EH (cell line): ENCODE data around the gene MYO19.
A peak's percentile ranks its signal among the peaks of the same experiment; 100 is the strongest.
"Not testable (repeated sequence)": the region's sequence is repeated elsewhere in the genome, so short reads cannot be mapped to it uniquely, and the experiment has no call there.

ENCODE experiments used
- DNase-seq: peaks from one replicate; pipeline ENCODE4 v3.0.0-alpha.2; 2015; ENCODE audit warnings: low read depth

MYO19 gene

DNA sequence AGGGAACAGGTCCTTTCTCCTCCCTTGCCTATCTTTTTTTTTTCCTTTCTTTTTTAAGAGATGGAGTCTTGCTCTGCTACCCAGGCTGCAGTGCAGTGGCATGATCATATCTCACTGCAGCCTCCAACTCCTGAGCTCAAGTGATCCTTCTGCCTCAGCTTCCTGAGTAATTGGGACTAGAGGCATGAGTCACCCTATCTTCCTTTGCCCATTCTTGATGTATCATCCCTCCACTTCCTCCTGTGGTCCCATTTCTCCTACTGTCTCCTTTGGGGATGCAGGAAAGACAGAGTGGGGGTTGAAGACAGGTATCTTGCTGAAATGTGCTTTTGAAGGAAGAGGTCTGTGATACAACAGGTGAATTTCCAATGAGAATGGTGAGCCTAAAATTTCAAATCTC is 5.5 kb downstream of the MYO19 start:
- peak; percentile 82 for DNase-seq

DNA sequence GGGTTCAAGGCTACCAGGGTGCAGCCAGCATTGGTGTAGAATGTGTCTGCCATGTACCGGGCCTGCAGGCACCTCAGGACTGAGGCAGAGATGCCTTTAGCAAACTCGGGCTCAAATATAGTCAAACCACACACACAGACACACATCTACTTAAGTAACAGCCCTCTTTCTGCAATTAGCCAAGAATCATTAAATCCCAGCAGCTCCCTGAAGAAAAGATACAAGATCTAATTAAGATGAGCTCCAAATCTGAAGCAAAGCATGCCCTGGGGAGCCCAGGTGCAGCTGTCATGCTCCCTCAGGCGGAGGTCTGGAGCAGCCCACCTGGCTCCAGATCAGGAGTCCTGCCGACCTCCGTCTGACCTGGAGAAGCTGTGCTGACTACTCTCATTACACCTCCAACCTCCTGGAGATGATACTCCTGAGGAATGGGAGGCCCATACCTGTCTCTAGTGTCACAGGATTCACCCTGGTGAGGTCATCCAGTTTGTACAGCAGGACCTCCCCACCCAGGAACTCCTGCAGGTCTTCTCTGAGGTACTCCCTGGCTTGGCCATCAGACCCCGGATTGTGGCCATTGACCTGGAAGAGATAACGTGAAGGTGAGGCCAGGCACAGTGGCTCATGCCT is 6.9 kb downstream of the MYO19 start:
- no peak for DNase-seq

DNA sequence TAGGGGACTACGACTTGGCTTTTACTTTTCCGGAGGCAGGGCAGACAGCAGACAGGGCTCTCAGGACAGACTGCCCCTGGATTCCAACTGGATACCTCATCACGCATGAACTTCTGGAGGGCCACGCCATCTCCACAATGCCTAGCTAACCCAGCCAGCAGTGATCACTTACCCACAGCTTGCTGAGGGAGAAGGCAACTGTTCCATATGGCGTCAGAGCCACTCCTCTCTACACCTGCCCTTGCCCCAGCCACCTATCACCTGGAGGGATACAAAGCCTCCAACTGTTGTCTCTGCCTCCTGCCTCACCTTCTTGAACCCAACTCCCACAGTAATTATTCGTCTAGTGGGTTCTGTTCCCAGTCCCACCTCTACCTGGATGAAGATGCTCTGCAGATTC is 8.8 kb downstream of the MYO19 start:
- no peak for DNase-seq

DNA sequence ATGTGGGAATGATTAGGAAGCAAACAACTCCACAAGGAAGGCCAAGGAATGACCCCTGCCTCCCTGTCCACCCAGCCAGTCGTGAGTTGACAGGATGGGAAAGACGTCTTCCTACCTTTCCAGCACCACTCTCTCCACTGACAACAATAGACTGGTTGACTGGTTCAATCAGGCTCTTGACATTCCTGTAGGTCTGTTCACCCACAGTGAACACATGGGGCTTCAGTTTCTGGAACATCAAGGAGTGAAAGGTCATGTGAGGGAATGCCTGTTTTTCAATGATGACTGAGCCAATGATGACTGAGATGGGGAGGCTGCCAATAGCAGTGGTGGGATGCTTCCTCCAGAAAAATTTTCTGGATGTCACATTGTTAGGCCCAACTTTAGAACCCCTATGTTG is 9.6 kb downstream of the MYO19 start:
- peak; percentile 21 for DNase-seq

DNA sequence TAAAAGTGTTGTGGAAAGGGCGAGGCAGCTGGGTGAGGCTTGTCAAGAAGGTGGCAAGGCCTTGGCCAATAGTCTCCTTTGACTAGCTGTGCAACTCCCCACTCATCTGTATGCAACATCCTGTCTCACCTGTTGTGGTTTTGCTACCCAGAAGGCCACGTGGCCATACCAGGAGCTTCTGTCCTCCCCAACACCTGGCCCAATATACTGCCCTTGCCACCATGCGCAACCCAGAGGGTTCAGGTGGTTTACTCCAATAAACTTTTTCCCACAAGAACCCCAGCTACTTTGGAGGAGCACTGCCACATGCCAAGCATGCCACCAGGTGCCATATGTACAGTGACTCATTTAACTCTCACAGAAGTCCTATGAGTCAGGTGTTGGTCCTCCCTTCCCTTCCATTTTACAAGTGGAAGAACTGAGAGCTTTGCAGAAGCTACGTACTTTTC is 10.2 kb downstream of the MYO19 start:
- DNase-seq: peak; percentile 19

DNA sequence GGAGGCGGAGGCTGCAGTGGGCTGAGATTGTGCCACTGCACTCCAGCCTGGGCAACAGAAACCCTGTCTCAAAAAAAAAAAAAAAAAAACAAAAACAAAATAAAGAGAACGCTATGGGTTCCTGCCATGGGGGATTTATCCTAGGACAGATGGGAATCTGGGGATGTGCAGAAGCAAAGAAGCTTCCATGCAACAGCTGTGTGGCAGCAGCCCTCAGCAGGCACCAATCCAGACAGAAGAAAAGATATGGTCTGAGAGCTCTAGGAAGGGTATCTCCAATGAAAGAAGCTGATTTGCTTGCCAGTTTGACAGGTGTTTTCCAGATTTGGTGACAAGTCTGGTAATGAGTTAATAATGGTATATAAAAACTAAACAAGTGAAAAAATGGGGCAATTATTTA is 11.6 kb downstream of the MYO19 start:
- DNase-seq: no peak

DNA sequence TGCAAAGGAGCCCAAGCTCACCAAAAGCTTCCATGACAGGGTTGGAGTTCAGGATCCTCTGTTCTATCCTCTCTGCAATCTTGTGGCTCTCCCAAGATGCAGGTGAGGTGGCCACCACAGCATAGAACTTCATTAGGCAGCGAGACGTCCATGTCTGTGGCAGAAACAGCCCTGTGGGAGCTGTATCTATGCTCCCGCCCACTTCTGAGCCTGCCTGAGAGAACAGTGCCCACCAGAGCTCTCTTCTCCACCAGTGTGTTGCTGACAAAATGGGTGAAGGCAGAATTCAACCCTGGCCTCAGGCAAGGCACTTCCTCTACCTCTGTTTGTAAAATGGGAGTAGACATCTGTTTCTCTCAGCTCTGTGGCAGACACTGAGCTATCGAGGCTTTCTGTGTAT is 18.8 kb downstream of the MYO19 start:
- no peak for DNase-seq

DNA sequence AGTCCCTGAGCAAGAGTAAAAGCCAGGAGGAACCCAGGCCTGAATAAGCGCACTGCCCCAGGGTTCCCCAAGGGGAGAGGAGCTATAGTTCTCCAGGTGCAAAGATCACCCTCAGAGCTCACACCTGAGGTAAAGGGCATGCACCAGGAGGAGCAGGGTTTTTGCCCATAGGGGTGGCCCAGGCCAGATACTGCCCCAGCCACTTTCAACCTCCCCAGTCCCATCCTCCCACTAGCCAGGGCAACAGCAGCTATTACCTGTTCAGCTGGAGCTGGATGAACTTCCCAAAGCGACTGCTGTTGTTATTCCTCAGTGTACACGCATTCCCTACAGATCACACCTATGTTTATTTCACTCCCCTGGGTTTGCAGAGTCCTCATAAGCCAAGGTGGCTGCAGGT is 19.8 kb downstream of the MYO19 start:
- DNase-seq: no peak

DNA sequence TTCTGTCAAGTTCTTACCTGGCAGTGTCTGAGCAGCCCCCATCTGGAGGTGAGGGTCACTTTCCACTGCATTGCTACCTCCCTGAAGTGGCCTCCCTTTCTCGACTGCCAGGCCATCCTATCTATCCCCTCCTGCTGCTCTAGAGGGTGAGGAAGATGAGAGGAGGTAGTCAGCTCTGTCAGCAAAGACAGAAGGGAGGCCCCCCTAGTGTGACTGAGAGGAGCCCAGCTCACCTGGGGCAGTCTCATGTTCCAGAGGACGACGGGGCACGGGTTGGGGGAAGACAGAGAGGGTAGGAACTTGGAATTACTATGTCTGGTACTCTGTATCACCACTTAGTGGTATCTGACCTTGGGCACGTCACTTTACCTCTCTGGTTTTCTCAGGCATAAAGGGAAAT is 22.0 kb downstream of the MYO19 start:
- no peak for DNase-seq

DNA sequence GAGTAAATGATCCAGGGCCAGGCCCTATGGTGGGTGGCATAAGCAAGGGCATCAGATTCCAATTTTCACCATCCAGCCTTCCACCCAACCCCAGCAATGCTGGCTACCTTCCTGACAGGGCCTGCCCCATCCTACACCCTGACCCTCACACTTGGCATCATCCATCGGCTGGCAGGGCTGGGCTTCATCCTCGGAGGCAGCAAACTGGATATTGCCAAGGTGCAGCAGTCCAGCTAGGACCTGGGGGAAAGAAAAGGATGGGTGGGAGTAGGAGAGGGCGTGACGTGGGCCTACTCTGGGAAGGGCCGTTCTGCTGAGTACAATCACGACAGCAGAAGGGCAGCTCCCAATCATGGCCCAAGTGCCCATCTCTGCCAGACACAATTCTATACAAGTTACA is 23.5 kb downstream of the MYO19 start:
- no peak for DNase-seq

DNA sequence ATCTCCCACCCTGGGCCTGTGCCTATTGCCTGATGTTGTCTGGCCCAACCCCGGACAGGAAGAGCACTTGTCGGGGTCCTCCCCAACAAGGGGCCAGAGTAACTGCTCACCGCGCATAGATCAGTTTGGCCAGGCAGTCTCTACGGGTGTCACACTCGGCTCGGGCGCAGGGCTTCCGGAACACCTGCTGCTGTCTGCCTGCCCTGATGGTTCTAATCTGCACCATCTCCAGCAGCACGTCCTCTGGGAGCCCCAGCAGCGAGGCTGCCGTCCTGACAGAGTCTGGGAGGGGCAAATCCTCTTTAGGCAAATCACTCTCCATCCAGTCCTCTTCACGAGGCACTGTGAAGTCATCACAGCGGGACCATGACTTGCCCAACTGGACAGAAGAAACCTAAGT is 24.0 kb downstream of the MYO19 start:
- DNase-seq: no peak

DNA sequence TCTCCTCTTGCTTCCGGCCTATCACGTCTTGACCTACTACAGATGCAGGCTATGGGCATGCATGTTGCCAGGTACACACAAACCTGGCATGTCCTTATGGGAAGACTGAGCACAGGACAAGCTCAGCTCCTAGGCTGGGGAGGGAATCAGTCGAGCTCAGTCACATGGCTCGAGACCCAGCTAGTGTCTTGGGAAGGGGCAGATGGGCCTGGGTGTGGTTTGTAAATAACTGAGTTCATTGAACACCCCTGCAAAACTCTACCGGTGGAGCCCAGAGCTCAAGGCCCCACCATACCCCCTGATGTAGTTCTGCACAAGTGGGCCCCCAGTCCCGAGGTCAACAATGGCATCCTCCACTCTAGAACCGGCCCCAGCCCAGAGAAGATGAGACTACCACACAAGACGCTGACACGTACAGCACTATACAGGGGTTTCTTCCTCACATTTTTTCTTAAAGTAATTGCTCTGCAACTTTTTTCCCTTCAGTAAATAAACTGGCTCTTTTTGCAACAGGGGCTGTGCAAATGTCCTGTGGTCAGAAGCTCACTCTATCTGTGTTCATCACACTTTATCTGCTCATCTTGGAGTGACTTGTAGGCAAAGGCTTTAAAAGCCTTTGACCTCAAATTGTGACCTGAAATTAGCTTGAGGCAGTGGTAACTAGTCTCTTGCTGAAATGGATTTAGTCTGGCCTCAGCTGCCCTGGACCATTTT is 25.2 kb downstream of the MYO19 start:
- DNase-seq: no peak

DNA sequence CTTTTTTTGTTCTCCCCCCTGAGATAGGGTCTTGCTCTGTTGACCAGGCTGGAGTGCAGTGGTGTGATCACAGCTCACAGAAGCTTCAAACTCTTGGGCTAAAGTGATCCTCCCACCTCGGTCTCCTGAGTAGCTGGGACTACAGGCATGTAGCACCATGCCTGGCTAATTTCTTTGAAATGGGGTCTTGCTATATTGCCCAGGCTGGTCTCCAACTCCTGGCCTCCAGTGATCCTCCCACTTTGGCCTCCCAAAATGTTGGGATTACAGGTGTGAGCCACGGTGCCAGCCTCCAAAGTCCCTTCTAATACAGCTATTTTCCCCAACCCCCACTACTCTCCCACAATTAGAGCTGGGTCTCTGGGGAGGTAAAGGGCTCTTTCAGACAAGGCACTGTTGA is 26.2 kb downstream of the MYO19 start:
- not testable (repeated sequence) for DNase-seq

DNA sequence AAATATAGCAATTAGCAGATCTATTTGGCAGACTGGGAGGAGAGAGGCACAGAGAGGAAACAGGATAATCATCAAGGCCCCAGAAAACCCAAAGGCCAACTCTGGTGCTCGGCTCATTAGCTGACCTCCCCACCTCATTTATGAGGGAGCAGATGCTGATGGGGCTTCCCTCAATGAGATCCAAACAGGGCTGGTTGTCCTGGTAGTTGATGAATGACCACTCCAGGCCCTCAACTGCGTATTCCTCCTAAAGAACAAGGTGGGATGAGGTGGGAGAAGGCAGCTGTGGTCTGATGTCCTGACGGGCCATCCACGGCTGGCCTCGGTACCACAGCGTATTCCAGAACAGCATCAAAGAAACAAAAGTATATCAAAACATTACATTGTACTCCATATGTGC is 27.4 kb downstream of the MYO19 start:
- DNase-seq: no peak

DNA sequence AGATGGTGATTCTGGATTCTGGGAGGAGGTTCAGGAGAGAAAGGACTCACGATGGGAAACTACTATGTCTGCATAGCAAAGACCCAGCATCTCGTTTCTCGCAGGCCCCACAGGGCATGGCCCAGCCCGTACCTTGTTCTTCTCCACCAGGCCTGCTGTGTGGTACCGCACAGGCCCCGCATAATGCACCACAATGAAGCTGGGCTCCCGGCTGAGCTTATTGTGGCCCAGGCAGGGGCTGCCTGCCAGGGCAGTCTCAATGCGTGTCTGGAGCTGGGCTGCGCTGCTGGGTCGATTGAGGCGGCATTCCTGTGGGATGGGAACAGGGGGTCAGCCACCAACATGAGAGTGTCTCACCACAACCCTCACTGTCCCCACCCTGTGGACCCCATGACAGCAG is 27.8 kb downstream of the MYO19 start:
- no peak for DNase-seq

DNA sequence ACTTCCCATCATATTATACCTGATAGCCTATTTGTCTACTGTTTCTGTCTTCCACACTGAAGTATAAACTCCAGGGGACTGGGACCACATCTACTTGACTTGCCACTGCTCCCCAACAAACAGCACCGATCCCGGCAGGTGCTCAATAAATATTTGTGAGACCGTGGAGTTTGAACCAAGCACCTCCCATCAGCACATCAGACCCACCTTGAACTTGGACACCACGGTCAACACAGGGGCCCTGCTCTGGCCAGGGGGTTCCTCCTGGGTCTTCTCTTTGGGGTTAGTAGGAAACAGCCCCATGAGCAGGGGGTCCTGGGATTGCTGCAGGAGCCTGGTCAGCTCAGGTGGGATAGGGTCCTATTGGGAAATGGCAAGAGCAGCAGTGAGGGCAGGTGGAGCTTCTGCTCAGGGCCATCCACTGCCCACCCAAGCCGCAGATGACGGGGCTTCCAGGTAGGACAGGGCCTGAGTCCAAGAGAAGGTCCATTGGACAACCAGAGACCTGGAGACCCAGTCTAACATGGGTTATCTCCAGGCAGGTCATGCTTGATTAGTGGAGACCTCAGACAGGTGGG is 28.3 kb downstream of the MYO19 start:
- DNase-seq: no peak

DNA sequence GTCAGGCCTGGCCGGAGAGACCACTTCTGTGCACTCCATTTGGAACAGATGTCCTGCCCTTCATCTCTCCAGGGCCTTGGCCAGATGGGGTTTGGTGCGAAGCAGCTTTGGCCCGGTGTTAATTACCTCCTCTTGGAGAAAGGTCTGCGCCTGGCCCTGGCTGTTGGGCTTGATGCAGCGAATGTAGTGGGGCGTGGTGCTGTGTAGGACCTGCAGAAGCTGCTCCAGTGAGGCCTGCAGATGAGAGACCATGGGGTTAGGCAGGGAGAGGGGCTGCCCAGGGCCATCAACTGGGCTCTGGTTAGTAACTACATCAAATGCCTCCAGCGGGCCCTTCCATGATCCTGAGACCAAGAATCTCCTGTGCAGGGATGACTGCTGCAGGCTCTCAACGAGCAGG is 29.5 kb downstream of the MYO19 start:
- no peak for DNase-seq

DNA sequence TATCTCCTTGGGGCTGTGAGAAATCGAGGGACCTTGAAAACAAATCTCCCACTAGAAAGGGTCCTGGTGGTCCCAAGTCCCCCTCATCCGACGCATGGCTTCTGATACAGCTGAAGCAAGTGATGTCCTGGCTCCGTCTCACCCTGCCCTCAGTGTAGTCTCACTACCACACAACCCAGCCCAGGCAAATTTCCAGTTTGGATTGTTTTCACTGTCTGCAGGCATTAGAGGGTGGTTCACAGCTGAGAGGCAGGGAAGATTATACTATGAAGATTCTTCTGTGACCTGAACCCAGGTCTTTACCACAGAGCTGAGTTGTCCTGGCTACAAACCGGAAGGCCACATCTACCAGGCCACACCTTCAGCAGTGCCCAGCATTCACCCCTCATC is 30.5 kb downstream of the MYO19 start:
- DNase-seq: no peak

DNA sequence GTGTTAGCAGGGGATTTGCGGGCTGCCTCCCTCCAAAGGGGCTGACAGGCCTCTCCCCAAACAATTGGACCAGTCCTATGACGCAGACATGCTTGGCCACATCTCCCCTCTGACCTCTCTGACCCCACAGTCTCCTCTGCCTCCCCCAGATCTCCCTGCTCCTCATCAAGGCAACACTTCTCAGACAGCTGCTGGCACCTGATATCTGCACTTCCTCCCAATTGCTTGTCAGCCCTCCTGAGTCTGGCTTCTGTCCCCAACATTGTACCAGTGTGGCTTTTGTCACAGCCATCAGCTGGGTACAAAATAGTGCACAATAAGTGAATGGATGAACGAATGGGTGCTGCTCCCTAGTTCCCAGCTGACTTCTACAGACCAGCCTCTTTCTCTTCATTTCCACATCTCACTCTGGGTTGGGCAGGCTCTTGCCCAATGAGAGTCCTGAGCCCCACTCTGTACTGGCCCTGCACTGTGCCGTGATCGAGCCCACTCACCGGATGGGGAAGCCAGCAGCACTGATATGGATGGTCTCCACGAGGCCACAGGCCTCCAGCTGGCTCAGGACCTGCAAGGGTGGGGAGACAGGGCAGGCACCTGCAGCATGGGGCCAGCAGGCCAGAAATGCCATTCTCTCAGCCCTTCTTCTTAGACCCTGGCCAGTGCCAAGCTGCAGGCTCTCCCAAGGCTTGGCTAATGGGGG is 31.1 kb downstream of the MYO19 start:
- no peak for DNase-seq

DNA sequence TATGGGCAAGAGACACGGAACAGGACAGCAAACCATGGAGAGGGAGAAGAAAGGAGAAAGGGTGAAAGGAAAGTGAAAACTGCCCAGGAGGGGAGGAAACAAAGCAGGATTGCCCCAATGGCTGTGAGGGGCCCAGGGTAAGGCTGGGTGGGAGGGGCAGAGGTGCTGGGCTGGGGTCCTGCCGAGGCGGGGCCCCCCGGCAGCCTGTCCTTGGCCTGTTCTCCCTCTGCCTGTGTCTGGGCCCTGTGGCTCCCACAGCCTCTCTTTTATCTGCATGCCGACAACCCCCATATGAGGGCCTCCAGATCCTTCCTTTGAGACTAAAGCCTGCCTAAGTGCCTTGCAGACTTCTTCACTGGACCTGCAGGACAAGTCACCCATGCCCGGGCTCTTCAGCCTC is 32.7 kb downstream of the MYO19 start:
- no peak for DNase-seq

DNA sequence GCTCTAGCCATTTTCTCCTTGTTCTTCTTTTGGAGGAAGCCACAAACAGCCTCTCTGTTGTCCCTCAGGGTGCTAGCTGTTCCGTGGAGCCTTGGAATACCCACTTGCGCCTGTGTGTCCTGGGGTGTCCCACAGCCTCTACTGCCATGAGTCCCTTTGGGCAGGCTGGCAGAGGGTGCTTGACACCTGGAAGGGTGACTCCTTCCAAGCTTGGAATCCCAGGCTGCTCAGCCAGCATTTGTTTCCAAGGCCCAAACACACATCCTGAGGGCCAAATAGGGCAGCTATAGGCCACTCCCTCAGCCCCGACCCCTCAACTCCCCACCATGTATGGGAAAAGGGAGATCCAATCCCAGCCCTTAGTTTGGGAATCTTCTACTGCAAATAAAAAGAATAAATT is 33.3 kb downstream of the MYO19 start:
- DNase-seq: no peak

DNA sequence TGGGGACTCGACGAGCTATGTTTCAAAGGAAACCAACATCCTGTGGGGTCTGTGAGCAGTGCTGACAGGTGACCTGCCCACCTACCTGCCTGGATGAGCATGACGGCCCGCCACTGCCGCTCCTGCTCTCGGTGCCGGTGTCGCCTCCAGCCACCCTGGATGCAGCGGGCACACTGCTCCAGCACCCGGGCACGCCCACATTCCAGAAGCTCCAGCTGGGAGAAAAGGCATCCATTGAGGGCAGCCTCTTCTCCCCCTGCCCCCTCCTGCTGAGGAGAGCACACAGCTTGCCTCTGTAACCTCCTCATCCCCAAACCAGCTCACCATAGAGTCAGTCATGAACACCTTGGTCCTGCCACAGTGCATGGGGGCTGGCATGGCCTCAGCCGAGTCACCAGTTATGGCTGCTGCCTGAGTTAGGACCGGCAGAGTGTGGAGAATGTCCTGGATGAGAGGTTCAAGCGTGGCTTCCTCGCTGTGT is 33.9 kb downstream of the MYO19 start:
- DNase-seq: peak; percentile 14
